ENCODE data around the gene GBE1.

DNA sequence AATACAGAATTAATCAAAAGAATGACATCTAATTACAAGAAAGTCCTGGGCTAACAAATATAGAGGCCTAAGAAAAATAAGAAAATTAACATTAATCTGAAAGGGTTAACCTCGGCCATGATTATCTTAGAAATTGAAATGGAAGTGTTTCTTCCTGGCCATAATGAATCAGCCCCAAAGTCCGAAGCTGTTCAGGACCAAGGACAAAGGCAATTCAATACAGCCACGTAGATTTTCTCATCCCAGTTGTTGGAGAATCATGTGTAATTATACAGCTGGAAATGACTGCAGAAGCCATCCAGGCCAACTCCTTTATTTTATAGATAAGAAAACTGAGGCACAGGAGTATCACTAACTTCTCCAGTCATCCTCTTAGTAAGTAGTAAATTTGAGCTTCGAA is 38.0 kb upstream of the GBE1 start:
- no peak for TF ChIP-seq ZNF274 (IDR thresholded peaks at IDR 0.05; ENCODE audit: low read depth, low read length)
- TF ChIP-seq YY1 (IDR thresholded peaks at IDR 0.05; ENCODE audit: insufficient read depth, insufficient read length): no peak
- TF ChIP-seq SUZ12 (IDR thresholded peaks at IDR 0.05; ENCODE audit: extremely low read depth, insufficient read depth, insufficient read length): no peak
